Activated CD8-positive, alpha-beta memory T cell treated with anti-CD3 and anti-CD28 coated beads, Interleukin-2, amount 50 U/mL, for 1 hour (primary cell): ENCODE measurements around the gene KICS2.

Experiments
- DNase-seq: peaks from one replicate; pipeline ENCODE4 v3.0.0-alpha.2; 2020; ENCODE audit errors: extremely low read depth

KICS2 gene

GRCh38 chr12:64173456-64173855 lies 48.6 kb downstream of the KICS2 start:
- no peak for DNase-seq
